ENCODE results near the gene PKN2.

- TF ChIP-seq EZH2 (IDR thresholded peaks at IDR 0.05) = no peak
- TF ChIP-seq, protein P1, sequence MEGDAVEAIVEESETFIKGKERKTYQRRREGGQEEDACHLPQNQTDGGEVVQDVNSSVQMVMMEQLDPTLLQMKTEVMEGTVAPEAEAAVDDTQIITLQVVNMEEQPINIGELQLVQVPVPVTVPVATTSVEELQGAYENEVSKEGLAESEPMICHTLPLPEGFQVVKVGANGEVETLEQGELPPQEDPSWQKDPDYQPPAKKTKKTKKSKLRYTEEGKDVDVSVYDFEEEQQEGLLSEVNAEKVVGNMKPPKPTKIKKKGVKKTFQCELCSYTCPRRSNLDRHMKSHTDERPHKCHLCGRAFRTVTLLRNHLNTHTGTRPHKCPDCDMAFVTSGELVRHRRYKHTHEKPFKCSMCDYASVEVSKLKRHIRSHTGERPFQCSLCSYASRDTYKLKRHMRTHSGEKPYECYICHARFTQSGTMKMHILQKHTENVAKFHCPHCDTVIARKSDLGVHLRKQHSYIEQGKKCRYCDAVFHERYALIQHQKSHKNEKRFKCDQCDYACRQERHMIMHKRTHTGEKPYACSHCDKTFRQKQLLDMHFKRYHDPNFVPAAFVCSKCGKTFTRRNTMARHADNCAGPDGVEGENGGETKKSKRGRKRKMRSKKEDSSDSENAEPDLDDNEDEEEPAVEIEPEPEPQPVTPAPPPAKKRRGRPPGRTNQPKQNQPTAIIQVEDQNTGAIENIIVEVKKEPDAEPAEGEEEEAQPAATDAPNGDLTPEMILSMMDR (IDR thresholded peaks at IDR 0.05) = no peak
These were observed 53.4 kb downstream of the PKN2 start for GRCh38 chr1:88737338-88737927.

All from neural progenitor cell (in vitro differentiated cells).